ENCODE measurements around the gene CDC27. TPM values are rescaled to one million over a fixed set of nuclear protein-coding genes. Genes with fewer than 3 reads are reported as not detected.
A peak's percentile ranks its signal among the peaks of the same experiment; 100 is the strongest.
"Not testable (repeated sequence)": the region's sequence is repeated elsewhere in the genome, so short reads cannot be mapped to it uniquely, and the experiment has no call there.

Gene CDC27
- total RNA-seq, 1 experiment from 2014 or later, result 97.5 TPM

- H3K36me3 ChIP-seq (ENCODE audit: control insufficient read depth, insufficient read depth, low read length), result peaks cover 27% of the 10 kb centered on the region
- CTCF ChIA-PET, result no interaction called here
- H3K27ac ChIP-seq (ENCODE audit: low read length), result no peak overlapping the region
- no peak overlapping the region for H3K4me3 ChIP-seq (ENCODE audit: low read depth in 2 of 2, low read length in 2 of 2)
- in situ Hi-C loops (cut with HindIII; ENCODE audit: low pct_unique_long_range_greater_than_20kb, low sequenced_read_pairs), result no loop called here
- intact Hi-C loops (cut with micrococcal nuclease; ENCODE audit: unreplicated experiment), result no loop called here
- H3K9me3 ChIP-seq (ENCODE audit: control insufficient read depth, insufficient read depth, low read depth, low read length), result no peaks in the 10 kb centered on the region
- no peak for ATAC-seq
- H3K4me1 ChIP-seq (ENCODE audit: control insufficient read depth, insufficient read depth, low read length), result no peaks in the 10 kb centered on the region
- H3K27me3 ChIP-seq (ENCODE audit: control insufficient read depth, insufficient read depth, low read length), result no peaks in the 10 kb centered on the region
- BruUV-seq (replicated peaks), result no TSS peak
- POLR2A ChIA-PET, result interaction anchor here (0.6 kb wide), 1 partner anchor 196 kb away, joined by 9 read pairs; no protein-coding TSS in a partner anchor
- DNase-seq (ENCODE audit: low read depth, low spot score), result no peak
- TF ChIP-seq, protein P1, sequence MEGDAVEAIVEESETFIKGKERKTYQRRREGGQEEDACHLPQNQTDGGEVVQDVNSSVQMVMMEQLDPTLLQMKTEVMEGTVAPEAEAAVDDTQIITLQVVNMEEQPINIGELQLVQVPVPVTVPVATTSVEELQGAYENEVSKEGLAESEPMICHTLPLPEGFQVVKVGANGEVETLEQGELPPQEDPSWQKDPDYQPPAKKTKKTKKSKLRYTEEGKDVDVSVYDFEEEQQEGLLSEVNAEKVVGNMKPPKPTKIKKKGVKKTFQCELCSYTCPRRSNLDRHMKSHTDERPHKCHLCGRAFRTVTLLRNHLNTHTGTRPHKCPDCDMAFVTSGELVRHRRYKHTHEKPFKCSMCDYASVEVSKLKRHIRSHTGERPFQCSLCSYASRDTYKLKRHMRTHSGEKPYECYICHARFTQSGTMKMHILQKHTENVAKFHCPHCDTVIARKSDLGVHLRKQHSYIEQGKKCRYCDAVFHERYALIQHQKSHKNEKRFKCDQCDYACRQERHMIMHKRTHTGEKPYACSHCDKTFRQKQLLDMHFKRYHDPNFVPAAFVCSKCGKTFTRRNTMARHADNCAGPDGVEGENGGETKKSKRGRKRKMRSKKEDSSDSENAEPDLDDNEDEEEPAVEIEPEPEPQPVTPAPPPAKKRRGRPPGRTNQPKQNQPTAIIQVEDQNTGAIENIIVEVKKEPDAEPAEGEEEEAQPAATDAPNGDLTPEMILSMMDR (IDR thresholded peaks at IDR 0.05), result no peak
- no peak for TF ChIP-seq POLR2AphosphoS5 (IDR thresholded peaks at IDR 0.05; ENCODE audit: low read depth, low read length)
- no peak for TF ChIP-seq TCF7L2 (IDR thresholded peaks at IDR 0.05; ENCODE audit: low read depth, low read length)
- TF ChIP-seq SIN3A (IDR thresholded peaks at IDR 0.05; ENCODE audit: borderline replicate concordance, insufficient read depth, low read depth, low read length), result no peak
- TF ChIP-seq, protein P2, sequence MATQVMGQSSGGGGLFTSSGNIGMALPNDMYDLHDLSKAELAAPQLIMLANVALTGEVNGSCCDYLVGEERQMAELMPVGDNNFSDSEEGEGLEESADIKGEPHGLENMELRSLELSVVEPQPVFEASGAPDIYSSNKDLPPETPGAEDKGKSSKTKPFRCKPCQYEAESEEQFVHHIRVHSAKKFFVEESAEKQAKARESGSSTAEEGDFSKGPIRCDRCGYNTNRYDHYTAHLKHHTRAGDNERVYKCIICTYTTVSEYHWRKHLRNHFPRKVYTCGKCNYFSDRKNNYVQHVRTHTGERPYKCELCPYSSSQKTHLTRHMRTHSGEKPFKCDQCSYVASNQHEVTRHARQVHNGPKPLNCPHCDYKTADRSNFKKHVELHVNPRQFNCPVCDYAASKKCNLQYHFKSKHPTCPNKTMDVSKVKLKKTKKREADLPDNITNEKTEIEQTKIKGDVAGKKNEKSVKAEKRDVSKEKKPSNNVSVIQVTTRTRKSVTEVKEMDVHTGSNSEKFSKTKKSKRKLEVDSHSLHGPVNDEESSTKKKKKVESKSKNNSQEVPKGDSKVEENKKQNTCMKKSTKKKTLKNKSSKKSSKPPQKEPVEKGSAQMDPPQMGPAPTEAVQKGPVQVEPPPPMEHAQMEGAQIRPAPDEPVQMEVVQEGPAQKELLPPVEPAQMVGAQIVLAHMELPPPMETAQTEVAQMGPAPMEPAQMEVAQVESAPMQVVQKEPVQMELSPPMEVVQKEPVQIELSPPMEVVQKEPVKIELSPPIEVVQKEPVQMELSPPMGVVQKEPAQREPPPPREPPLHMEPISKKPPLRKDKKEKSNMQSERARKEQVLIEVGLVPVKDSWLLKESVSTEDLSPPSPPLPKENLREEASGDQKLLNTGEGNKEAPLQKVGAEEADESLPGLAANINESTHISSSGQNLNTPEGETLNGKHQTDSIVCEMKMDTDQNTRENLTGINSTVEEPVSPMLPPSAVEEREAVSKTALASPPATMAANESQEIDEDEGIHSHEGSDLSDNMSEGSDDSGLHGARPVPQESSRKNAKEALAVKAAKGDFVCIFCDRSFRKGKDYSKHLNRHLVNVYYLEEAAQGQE (IDR thresholded peaks at IDR 0.05; ENCODE audit: insufficient read depth in 1 of 2, low read depth in 2 of 2, low read length in 1 of 2), result no peak
These were observed 43.7 kb downstream of the CDC27 start for GRCh38 chr17:47145351-47145750.

DNA sequence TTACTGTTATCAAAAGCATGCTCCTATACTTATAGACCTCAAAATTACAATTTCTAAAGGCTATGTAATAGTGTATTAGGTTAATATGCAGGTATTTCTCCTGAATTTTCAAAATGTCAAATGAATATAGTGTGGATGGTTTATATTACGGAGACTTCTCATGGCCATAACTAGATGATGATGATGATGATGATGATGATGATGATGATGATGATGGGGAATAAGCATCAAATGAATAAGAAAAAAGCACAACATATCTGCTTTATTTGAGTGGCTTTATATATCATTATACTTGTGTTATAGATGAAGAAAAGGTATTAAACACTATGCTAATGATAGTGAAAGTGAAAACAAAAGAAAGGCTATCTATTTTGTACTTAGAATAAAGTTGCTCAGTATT lies 53.9 kb downstream of the CDC27 start:
- Histone ChIP-seq H3K9me3 (ENCODE audit: control insufficient read depth, insufficient read depth, low read depth, low read length) (no peaks in the 10 kb centered on the region), H3K4me1 (ENCODE audit: control insufficient read depth, insufficient read depth, low read length) (no peaks in the 10 kb centered on the region), H3K27me3 (ENCODE audit: control insufficient read depth, insufficient read depth, low read length) (no peaks in the 10 kb centered on the region), H3K36me3 (ENCODE audit: control insufficient read depth, insufficient read depth, low read length) (peaks cover 23% of the 10 kb centered on the region), H3K4me3 (ENCODE audit: low read depth in 2 of 2, low read length in 2 of 2) (no peak overlapping the region), H3K27ac (ENCODE audit: low read length) (no peak overlapping the region)
- no peak for ATAC-seq
- TF ChIP-seq TCF7L2 (IDR thresholded peaks at IDR 0.05; ENCODE audit: low read depth, low read length), result no peak
- TF ChIP-seq, protein P1 (IDR thresholded peaks at IDR 0.05), result no peak
- TF ChIP-seq, protein P2 (IDR thresholded peaks at IDR 0.05; ENCODE audit: insufficient read depth in 1 of 2, low read depth in 2 of 2, low read length in 1 of 2), result no peak
- TF ChIP-seq SIN3A (IDR thresholded peaks at IDR 0.05; ENCODE audit: borderline replicate concordance, insufficient read depth, low read depth, low read length), result no peak
- TF ChIP-seq POLR2AphosphoS5 (IDR thresholded peaks at IDR 0.05; ENCODE audit: low read depth, low read length), result no peak
- ChIA-PET CTCF (no interaction called here), POLR2A (no interaction called here)
- intact Hi-C loops (cut with micrococcal nuclease; ENCODE audit: unreplicated experiment) (no loop called here), in situ Hi-C loops (cut with HindIII; ENCODE audit: low pct_unique_long_range_greater_than_20kb, low sequenced_read_pairs) (no loop called here)
- BruUV-seq (replicated peaks), result TSS peak; percentile 29
- DNase-seq (ENCODE audit: low read depth, low spot score), result no peak

DNA sequence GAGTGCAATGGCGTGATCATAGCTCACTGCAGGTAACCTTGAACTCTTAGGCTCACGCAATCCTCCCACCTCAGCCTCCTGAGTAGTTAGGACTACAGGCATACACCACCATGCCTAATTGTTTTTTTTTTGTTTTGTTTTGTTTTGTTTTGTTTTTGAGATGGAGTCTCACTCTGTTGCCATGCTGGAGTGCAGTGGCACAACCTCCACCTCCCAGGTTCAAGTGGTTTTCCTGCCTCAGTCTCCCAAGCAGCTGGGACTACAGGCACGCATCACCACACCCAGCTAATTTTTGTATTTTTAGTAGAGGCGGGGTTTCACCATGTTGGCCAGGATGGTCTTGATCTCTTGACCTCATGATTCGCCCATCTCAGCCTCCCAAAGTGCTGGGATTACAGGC lies 54.7 kb downstream of the CDC27 start:
- H3K4me1 ChIP-seq (ENCODE audit: control insufficient read depth, insufficient read depth, low read length); ATAC-seq; H3K4me3 ChIP-seq (ENCODE audit: low read depth in 2 of 2, low read length in 2 of 2); BruUV-seq (replicated peaks); H3K27ac ChIP-seq (ENCODE audit: low read length); in situ Hi-C loops (cut with HindIII; ENCODE audit: low pct_unique_long_range_greater_than_20kb, low sequenced_read_pairs); H3K27me3 ChIP-seq (ENCODE audit: control insufficient read depth, insufficient read depth, low read length); H3K9me3 ChIP-seq (ENCODE audit: control insufficient read depth, insufficient read depth, low read depth, low read length); intact Hi-C loops (cut with micrococcal nuclease; ENCODE audit: unreplicated experiment); CTCF ChIA-PET; DNase-seq (ENCODE audit: low read depth, low spot score); POLR2A ChIA-PET: not testable (repeated sequence)
- peaks cover 25% of the 10 kb centered on the region for H3K36me3 ChIP-seq (ENCODE audit: control insufficient read depth, insufficient read depth, low read length)

Measured in Panc1 (cell line).